GM12878 (cell line): ENCODE results near the gene CAP2. TPM values are rescaled to one million over a fixed set of nuclear protein-coding genes. Genes with fewer than 3 reads are reported as not detected.
A peak's percentile ranks its signal among the peaks of the same experiment; 100 is the strongest.

Experiments used
- ATF3 ChIP-seq: IDR thresholded peaks from 2 replicates; pipeline ENCODE4 v1.6.1; 2011; ENCODE audit warnings: low read depth, mild to moderate bottlenecking, low read length, moderate library complexity, borderline replicate concordance; ENCODE audit errors: extremely low read depth
- CEBPZ ChIP-seq: fragments of 150-350 bp; IDR thresholded peaks from 2 replicates; pipeline ENCODE4 v1.6.1; 2016; ENCODE audit warnings: low read depth, low read length
- EGR1 ChIP-seq, 2 experiments: IDR thresholded peaks; 1 replicate in 1 of 2; 2 replicates in 1 of 2; pipeline ENCODE4 v1.6.1; 2011 to 2012; ENCODE audit warnings: low read depth in 2 of 2, low read length in 2 of 2, borderline replicate concordance in 1 of 2, mild to moderate bottlenecking in 1 of 2, moderate library complexity in 1 of 2
- EP300 ChIP-seq, 2 experiments: fragments of 150-350 bp in 1 of 2; IDR thresholded peaks; 2 replicates each; pipeline ENCODE4 v1.6.1; 2011 to 2012; ENCODE audit warnings: low read depth in 2 of 2, low read length in 2 of 2, borderline replicate concordance in 1 of 2, improper control_type of control experiment in 1 of 2, inconsistent platforms in 1 of 2; ENCODE audit not compliant: control insufficient read depth in 1 of 2
- IKZF1 ChIP-seq: fragments of 450-650 bp; conservative IDR thresholded peaks from 2 replicates; pipeline ENCODE4 v1.6.1; 2017; ENCODE audit warnings: antibody characterized with exemption, mild to moderate bottlenecking
- IRF3 ChIP-seq: fragments of 450-650 bp; IDR thresholded peaks from 2 replicates; pipeline ENCODE4 v1.6.1; 2014; ENCODE audit warnings: mild to moderate bottlenecking
- MEF2A ChIP-seq: IDR thresholded peaks from 2 replicates; pipeline ENCODE4 v1.6.1; 2011; ENCODE audit warnings: low read depth, mild to moderate bottlenecking, low read length, moderate library complexity; ENCODE audit not compliant: insufficient read depth
- MLLT1 ChIP-seq: fragments of 450-650 bp; IDR thresholded peaks from 2 replicates; pipeline ENCODE4 v1.6.1; 2016; ENCODE audit warnings: mild to moderate bottlenecking
- MTA3 ChIP-seq: IDR thresholded peaks from 2 replicates; pipeline ENCODE4 v1.6.1; 2012; ENCODE audit warnings: low read length, inconsistent platforms, borderline replicate concordance
- NR2C1 ChIP-seq: fragments of 450-650 bp; IDR thresholded peaks from 2 replicates; pipeline ENCODE4 v1.6.1; 2017; ENCODE audit warnings: antibody characterized with exemption, mild to moderate bottlenecking, moderate library complexity
- POLR2A ChIP-seq: IDR thresholded peaks from 2 replicates; pipeline ENCODE4 v1.6.1; 2011; ENCODE audit warnings: low read depth, mild to moderate bottlenecking, low read length
- POU2F2 ChIP-seq: IDR thresholded peaks from 3 replicates; pipeline ENCODE4 v1.6.1; 2011; ENCODE audit warnings: low read depth, mild to moderate bottlenecking, low read length, borderline replicate concordance
- RB1 ChIP-seq: fragments of 450-650 bp; formaldehyde crosslinking; IDR thresholded peaks from 2 replicates; pipeline ENCODE4 v1.6.1; 2017; ENCODE audit warnings: mild to moderate bottlenecking, borderline replicate concordance
- RUNX3 ChIP-seq: IDR thresholded peaks from 2 replicates; pipeline ENCODE4 v1.6.1; 2012; ENCODE audit warnings: low read length, inconsistent platforms
- SP1 ChIP-seq: IDR thresholded peaks from one replicate; pipeline ENCODE4 v1.6.1; 2011; ENCODE audit warnings: low read depth, low read length
- TBL1XR1 ChIP-seq: IDR thresholded peaks from 2 replicates; pipeline ENCODE4 v1.6.1; 2012; ENCODE audit warnings: low read depth, low read length, improper control_type of control experiment
- TCF12 ChIP-seq: IDR thresholded peaks from 2 replicates; pipeline ENCODE4 v1.6.1; 2011; ENCODE audit warnings: low read depth, mild to moderate bottlenecking, low read length
- USF1 ChIP-seq: IDR thresholded peaks from 2 replicates; pipeline ENCODE4 v1.6.1; 2011; ENCODE audit warnings: borderline replicate concordance, low read depth, mild to moderate bottlenecking, moderate library complexity, mixed read lengths, low read length; ENCODE audit not compliant: insufficient read depth; ENCODE audit errors: extremely low read length
- ZBTB33 ChIP-seq: fragments of 450-650 bp; IDR thresholded peaks from 2 replicates; pipeline ENCODE4 v1.6.1; 2017; ENCODE audit warnings: mild to moderate bottlenecking
- ZNF622 ChIP-seq: fragments of 450-650 bp; IDR thresholded peaks from 2 replicates; pipeline ENCODE4 v1.6.1; 2017; ENCODE audit warnings: mild to moderate bottlenecking, inconsistent platforms
- polyA plus RNA-seq, 11 experiments: library from polyadenylated mRNA; depleted of rRNA in 4 of 11; unstranded in 6 of 11; stranded (reverse) in 5 of 11; fragments of >200 nt; fragmentation: Nextera tagmentation in 4 of 11; fragmentation: Illumina TruSeq in 1 of 11; extraction: Ambion mirVana in 4 of 11; extraction: Trizol in 1 of 11; gene quantifications; 1 replicate in 1 of 11; 2 replicates in 10 of 11; pipeline versions ENCODE4 v1.2.1 to v1.2.3, GENCODE V29; 2011 to 2016; ENCODE audit warnings: inconsistent platforms in 2 of 11, missing spikeins in 2 of 11, low read depth in 1 of 11
- total RNA-seq, 4 experiments: library from RNA; depleted of rRNA in 3 of 4; stranded (reverse); fragments of >200 nt in 3 of 4; fragmentation: Illumina TruSeq in 1 of 4; extraction: Trizol in 1 of 4; gene quantifications; 2 replicates each; pipeline versions ENCODE4 v1.2.1 to v1.2.3, GENCODE V29; 2013 to 2021

The CAP2 gene
- total and polyA plus RNA-seq, 10 of the 15 experiments (the other 5 are each of a cell fraction or from before 2014, with no cell fraction given), result 0.10 to 2.0 (median 0.15) TPM; not detected in 7

GRCh38 chr6:17600527-17601385 lies 207.4 kb downstream of the CAP2 start (continued):
- no peak for TF ChIP-seq IRF3
- TF ChIP-seq EGR1 (IDR thresholded peaks at IDR 0.05; ENCODE audit: borderline replicate concordance in 1 of 2, low read depth in 2 of 2, low read length in 2 of 2), result peak in 1 of 2 experiments; percentile 97; a peak in 2 of 3 replicates
- TF ChIP-seq POU2F2, result no peak
- no peak for TF ChIP-seq TBL1XR1
- no peak for TF ChIP-seq POLR2A
- 0 out of 2 replicates have a peak, but pooled peaks have one; percentile 8 for TF ChIP-seq RUNX3
- no peak for TF ChIP-seq ZNF622
- 0 out of 4 replicates have a peak, but pooled peaks of 1 of the 2 experiments have one; percentile 4 for TF ChIP-seq EP300 (IDR thresholded peaks at IDR 0.05; ENCODE audit: borderline replicate concordance in 1 of 2, control insufficient read depth in 1 of 2, low read depth in 2 of 2, low read length in 2 of 2)
- no peak for TF ChIP-seq RB1
- peak; percentile 40; the same call in 1 of the 2 replicates for TF ChIP-seq IKZF1
- TF ChIP-seq USF1, result no peak
- TF ChIP-seq MEF2A, result no peak
- TF ChIP-seq SP1, result no peak
- no peak for TF ChIP-seq ZBTB33
- no peak for TF ChIP-seq MLLT1
- no peak for TF ChIP-seq ATF3
- TF ChIP-seq NR2C1, result no peak
- TF ChIP-seq CEBPZ, result no peak
- no peak for TF ChIP-seq MTA3
- TF ChIP-seq TCF12, result no peak
